NCI-H187 treated with DMSO at 0.1 percent for 48 hours (cell line): ENCODE results near the gene RALGAPA1.
"Not testable (repeated sequence)": the region's sequence is repeated elsewhere in the genome, so short reads cannot be mapped to it uniquely, and the experiment has no call there.

Source experiments
- DNase-seq: peaks from one replicate; lab custom pipeline; 2025; lab: John Stamatoyannopoulos, UW

The RALGAPA1 gene

GRCh38 chr14:35761922-35762321, 47.2 kb downstream of the RALGAPA1 start:
- no peak for DNase-seq

- DNase-seq, result no peak
Observed at GRCh38 chr14:35760143-35760542, 49.0 kb downstream of the RALGAPA1 start.

- no peak for DNase-seq
Observed at GRCh38 chr14:35758523-35759129, 50.5 kb downstream of the RALGAPA1 start.

GRCh38 chr14:35754671-35755070, 54.4 kb downstream of the RALGAPA1 start:
- no peak for DNase-seq

- DNase-seq, result no peak
Observed at GRCh38 chr14:35752380-35752779, 56.7 kb downstream of the RALGAPA1 start.

- no peak for DNase-seq
Observed at GRCh38 chr14:35750202-35750904, 58.7 kb downstream of the RALGAPA1 start.

- DNase-seq, result no peak
Observed at GRCh38 chr14:35747379-35747778, 61.7 kb downstream of the RALGAPA1 start.

- no peak for DNase-seq
Observed at GRCh38 chr14:35742442-35742841, 66.7 kb downstream of the RALGAPA1 start.

DNA sequence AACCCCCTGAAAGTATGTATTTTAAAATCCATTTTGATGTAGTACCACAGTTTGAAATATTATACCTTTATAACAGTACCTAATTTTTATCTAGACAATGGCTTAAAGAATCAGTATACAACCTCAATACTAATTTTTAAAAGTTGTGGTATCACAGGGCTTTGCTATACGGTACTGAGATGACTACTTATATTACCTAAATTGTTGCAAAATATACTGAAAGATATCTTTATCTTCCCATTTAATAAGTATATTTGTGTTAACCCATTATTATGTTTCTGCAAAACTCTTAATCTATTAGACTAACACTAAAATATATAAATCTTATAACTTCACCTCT, 67.1 kb downstream of the RALGAPA1 start:
- DNase-seq, result no peak

GRCh38 chr14:35741345-35742031, 67.6 kb downstream of the RALGAPA1 start:
- no peak for DNase-seq

DNA sequence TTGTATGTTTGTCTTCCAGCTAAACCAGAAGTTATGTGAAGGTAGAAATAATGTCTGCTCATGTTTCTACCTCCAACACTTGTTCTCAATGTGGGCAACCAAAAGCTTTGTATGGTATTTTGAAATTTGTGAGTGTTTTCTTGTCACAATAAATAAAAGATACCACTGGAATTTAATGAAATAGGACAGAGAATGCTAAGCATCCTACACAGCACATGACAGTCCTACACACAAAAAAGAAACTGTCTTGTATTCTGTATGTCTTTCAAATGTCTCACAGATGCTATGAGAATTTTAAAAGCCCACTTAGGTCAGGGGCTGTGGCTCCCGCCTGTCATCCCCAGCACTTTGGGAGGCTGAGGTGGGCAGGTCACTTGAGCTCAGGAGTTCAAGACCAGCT, 68.9 kb downstream of the RALGAPA1 start:
- DNase-seq, result no peak

DNA sequence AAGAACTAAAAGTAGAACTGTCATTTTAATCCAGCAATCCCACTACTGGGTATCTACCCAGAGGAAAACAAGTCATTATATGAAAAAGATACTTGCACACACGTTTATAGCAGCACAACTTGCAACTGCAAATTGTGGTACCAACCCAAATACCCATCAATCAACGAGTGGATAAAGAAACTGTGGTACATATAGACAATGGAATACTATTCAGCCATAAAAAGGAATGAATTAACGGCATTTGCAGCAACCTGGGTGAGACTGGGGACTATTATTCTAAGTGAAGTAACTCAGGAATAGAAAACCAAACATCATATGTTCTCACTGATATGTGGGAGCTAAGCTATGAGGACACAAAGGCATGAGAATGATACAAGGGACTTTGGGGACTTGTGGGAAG, 73.9 kb downstream of the RALGAPA1 start:
- DNase-seq, result not testable (repeated sequence)

- not testable (repeated sequence) for DNase-seq
Observed at GRCh38 chr14:35733510-35733909, 75.6 kb downstream of the RALGAPA1 start.

DNA sequence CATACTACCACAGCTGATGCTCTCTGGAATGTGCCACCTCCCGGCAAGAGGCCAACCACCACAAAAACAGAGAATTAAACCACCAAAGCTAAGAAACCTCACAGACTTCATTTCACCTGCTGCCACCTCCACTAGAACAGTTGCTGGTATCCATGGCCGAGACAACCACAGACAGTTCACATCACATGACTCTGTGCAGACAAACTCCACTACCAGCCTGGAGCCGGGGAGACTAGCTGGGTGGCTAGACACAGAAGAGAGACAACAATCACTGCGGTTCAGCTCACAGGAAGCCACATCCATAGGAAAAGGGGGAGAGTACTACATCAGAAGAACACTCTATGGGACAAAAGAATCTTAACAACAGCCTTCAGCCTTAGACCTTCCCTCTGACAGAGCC, 78.2 kb downstream of the RALGAPA1 start:
- no peak for DNase-seq

- no peak for DNase-seq
Observed at GRCh38 chr14:35727764-35728163, 81.3 kb downstream of the RALGAPA1 start.

GRCh38 chr14:35725930-35726329, 83.2 kb downstream of the RALGAPA1 start:
- DNase-seq, result no peak

DNA sequence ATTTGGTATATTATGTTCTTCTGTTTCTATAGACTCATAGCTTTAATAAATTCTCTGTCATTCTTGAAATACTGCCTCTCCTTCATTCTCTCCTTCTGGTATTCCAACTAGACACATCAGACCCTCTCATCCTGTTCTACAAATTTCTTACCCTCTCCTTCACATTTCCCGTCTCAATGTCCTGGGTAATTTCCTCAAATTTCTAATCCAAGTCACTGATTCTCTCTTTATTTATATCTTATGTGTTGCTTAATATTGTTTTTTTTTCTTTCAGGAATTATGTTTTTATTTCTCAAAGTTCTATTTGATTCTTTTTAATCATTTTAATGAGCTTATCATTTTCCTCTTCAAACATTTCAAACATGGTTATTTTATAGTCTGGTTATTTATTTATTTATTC, 94.0 kb downstream of the RALGAPA1 start:
- no peak for DNase-seq

DNA sequence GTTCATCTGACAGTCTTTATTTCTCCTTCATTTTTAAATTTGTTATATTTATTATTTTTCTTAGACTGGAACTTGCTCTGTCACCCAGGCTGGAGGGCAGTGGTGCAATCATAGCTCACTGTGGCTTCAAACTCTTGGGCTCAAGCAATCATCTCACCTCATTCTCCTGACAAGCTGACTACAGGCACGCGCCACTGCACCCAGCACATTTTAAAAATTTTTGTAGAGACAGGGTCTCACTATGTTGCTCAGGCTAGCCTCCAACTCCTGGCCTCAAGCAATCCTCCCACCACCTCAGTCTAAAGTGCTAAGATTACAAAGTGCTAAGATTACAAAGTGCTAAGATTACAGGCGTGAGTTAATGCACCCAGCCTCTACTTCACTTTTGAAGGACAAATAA, 96.6 kb downstream of the RALGAPA1 start:
- DNase-seq, result no peak

DNA sequence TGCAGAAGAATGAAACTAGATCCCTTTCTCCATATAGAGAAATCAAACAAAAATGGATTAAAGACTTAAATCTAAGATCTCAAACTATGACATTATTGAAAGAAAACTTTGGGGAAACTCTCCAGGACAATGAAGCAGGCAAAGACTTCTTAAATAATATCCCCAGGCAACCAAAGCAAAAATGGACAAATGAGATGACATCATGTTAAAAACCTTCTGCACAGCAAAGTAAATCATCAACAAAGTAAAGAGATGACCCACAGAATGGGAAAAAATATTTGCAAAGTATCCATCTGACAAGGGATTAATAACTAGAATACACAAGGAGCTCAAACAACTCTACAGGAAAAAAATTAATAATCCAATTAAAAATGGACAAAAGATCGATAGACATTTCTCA, 101.0 kb downstream of the RALGAPA1 start:
- no peak for DNase-seq

- no peak for DNase-seq
Observed at GRCh38 chr14:35705636-35706035, 103.5 kb downstream of the RALGAPA1 start.

DNA sequence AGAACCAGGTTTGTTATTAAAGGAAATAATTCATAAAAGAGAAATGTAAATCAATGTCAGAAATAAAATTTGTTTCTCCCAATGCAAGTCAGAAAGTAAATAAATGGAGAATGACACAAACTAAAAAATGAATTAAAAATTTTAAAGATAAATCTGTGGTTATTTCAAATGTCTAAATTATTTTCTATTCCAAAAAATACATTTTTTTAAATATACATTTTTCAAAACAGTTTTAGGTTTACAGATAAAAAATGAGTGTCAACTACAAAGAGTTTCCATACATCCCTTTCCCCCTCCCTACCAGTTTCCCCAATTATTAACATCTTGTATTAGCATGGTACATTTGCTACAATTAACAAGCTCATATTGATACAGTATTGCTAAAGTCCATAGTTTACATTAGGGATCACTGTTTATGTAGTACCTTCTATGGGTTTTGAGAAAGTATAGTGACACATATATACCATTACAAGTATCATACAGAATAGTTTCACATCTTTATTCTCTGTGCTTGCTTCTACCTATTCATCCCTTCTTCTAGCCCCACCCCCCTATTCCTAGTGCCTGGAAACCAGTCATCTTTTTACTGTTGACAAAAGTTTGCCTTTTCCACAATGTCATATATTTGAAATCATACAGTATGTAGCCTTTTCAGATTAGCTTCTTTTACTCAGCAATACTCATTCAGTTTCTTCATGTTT, 104.2 kb downstream of the RALGAPA1 start:
- DNase-seq, result no peak

DNA sequence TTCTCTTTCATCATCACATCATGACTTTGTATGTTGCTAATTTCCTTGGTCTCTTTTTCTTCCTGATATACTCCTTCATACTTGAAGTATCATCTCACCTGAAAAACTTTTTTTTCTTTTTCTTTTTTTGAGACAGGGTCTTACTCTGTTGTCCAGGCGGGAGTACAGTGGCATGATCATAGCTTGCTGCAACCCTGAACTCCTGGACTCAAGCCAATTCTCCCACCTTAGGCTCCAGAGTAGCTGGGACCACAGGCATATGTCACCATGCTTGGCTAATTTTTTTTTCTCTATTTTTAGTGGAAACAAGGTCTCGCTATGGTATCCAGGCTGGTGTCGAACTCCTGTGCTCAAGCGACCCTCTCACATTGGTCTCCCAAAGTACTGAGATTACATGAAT, 107.6 kb downstream of the RALGAPA1 start:
- no peak for DNase-seq
